HEK293 (cell line): Measurements from ENCODE around the gene ECSIT.

Experiments
- CTCF ChIA-PET: fragments of 350-600 bp; formaldehyde crosslinking; extraction: SDS; loops from one replicate; lab custom pipeline; 2021; ENCODE audit warnings: antibody characterized with exemption; lab: Yijun Ruan, JAX
- POLR2A ChIA-PET: fragments of 300-600 bp; formaldehyde crosslinking; extraction: SDS; loops from one replicate; lab custom pipeline; 2020; ENCODE audit warnings: antibody characterized with exemption, inconsistent platforms; lab: Yijun Ruan, JAX
- H3K27ac ChIP-seq: fragments of 200-500 bp; sonication (Bioruptor generic); 2 replicates; pipeline ENCODE4 v1.5.1; 2014; ENCODE audit warnings: low read depth, low read length, control low read depth, inconsistent platforms; ENCODE audit errors: extremely low read depth
- H3K36me3 ChIP-seq, 2 experiments: fragments of 200-500 bp in 1 of 2; sonication (Bioruptor generic) in 1 of 2; 1 replicate in 1 of 2; 2 replicates in 1 of 2; pipeline ENCODE4 v1.5.1; 2014 to 2017; ENCODE audit warnings: inconsistent platforms in 2 of 2, low read length in 2 of 2; ENCODE audit not compliant: control insufficient read depth in 2 of 2, insufficient read depth in 1 of 2
- H3K4me1 ChIP-seq: fragments of 200-500 bp; sonication (Bioruptor generic); 2 replicates; pipeline ENCODE4 v1.5.1; 2014; ENCODE audit warnings: mild to moderate bottlenecking, low read length, inconsistent platforms; ENCODE audit not compliant: control insufficient read depth, insufficient read depth
- H3K4me3 ChIP-seq: 2 replicates; pipeline ENCODE4 v1.5.1; 2011; ENCODE audit warnings: low read depth, mild to moderate bottlenecking, control low read depth, low read length, moderate library complexity
- H3K9me3 ChIP-seq: fragments of 200-500 bp; sonication (Bioruptor generic); 2 replicates; pipeline ENCODE4 v1.5.1; 2014; ENCODE audit warnings: low read depth, low read length, inconsistent platforms; ENCODE audit not compliant: control insufficient read depth, insufficient read depth
- EGR2 ChIP-seq: fragments of 450-650 bp; formaldehyde crosslinking; IDR thresholded peaks from 2 replicates; pipeline ENCODE4 v1.5.1; 2016; ENCODE audit warnings: low read depth, missing biosample characterization, missing genetic modification characterization
- IKZF3 ChIP-seq: fragments of 450-650 bp; IDR thresholded peaks from 2 replicates; pipeline ENCODE4 v1.5.0; 2018; ENCODE audit warnings: missing biosample characterization, mild to moderate bottlenecking, missing genetic modification characterization, moderate library complexity
- KLF9 ChIP-seq: fragments of 450-650 bp; formaldehyde crosslinking; IDR thresholded peaks from 2 replicates; pipeline ENCODE4 v1.5.1; 2016; ENCODE audit warnings: missing biosample characterization, missing genetic modification characterization, low read depth
- SP2 ChIP-seq: fragments of 450-650 bp; formaldehyde crosslinking; IDR thresholded peaks from 2 replicates; pipeline ENCODE4 v1.5.1; 2016; ENCODE audit warnings: missing biosample characterization, missing genetic modification characterization
- ZFHX2 ChIP-seq: fragments of 450-650 bp; formaldehyde crosslinking; conservative IDR thresholded peaks from 2 replicates; pipeline ENCODE4 v1.5.1; 2016; ENCODE audit warnings: missing biosample characterization, missing genetic modification characterization
- ZNF138 ChIP-seq: fragments of 450-650 bp; formaldehyde crosslinking; IDR thresholded peaks from 2 replicates; pipeline ENCODE4 v1.5.1; 2016; ENCODE audit warnings: missing biosample characterization, missing genetic modification characterization, borderline replicate concordance
- ZNF184 ChIP-seq: fragments of 450-650 bp; IDR thresholded peaks from 2 replicates; pipeline ENCODE4 v1.5.1; 2018; ENCODE audit warnings: missing biosample characterization, mild to moderate bottlenecking, missing genetic modification characterization
- ZNF239 ChIP-seq: fragments of 450-650 bp; formaldehyde crosslinking; IDR thresholded peaks from 2 replicates; pipeline ENCODE4 v1.5.1; 2016; ENCODE audit warnings: missing biosample characterization, missing genetic modification characterization
- ZNF324 ChIP-seq: fragments of 450-650 bp; formaldehyde crosslinking; IDR thresholded peaks from 2 replicates; pipeline ENCODE4 v1.5.1; 2016; ENCODE audit warnings: missing biosample characterization, missing genetic modification characterization
- ZNF341 ChIP-seq: fragments of 450-650 bp; formaldehyde crosslinking; IDR thresholded peaks from 2 replicates; pipeline ENCODE4; 2016; ENCODE audit warnings: low read depth, missing biosample characterization, missing genetic modification characterization
- ZNF394 ChIP-seq: fragments of 450-650 bp; formaldehyde crosslinking; IDR thresholded peaks from 2 replicates; pipeline ENCODE4 v1.5.1; 2016; ENCODE audit warnings: missing biosample characterization, missing genetic modification characterization, mild to moderate bottlenecking, moderate library complexity, borderline replicate concordance
- ZNF561 ChIP-seq: fragments of 450-650 bp; IDR thresholded peaks from 2 replicates; pipeline ENCODE4 v1.5.1; 2018; ENCODE audit warnings: missing biosample characterization, missing genetic modification characterization, borderline replicate concordance
- ZNF624 ChIP-seq: fragments of 450-650 bp; formaldehyde crosslinking; IDR thresholded peaks from 2 replicates; pipeline ENCODE4 v1.5.1; 2017; ENCODE audit warnings: missing biosample characterization, missing genetic modification characterization
- ZNF660 ChIP-seq: fragments of 450-650 bp; IDR thresholded peaks from 2 replicates; pipeline ENCODE4 v1.5.1; 2018; ENCODE audit warnings: missing biosample characterization, mild to moderate bottlenecking, missing genetic modification characterization
- ZSCAN30 ChIP-seq: fragments of 450-650 bp; IDR thresholded peaks from 2 replicates; pipeline ENCODE4 v1.5.1; 2018; ENCODE audit warnings: missing biosample characterization, mild to moderate bottlenecking, missing genetic modification characterization, moderate library complexity
- TF ChIP-seq, protein P1 (sequence below): fragments of 450-650 bp; formaldehyde crosslinking; IDR thresholded peaks from 2 replicates; pipeline ENCODE4 v1.5.1; 2016; ENCODE audit warnings: missing biosample characterization, missing genetic modification characterization, low read depth
- TF ChIP-seq, protein P2 (sequence below): fragments of 450-650 bp; formaldehyde crosslinking; IDR thresholded peaks from 2 replicates; pipeline ENCODE4 v1.5.1; 2017; ENCODE audit warnings: missing biosample characterization, missing genetic modification characterization
- TF ChIP-seq, protein P3 (sequence below): fragments of 450-650 bp; formaldehyde crosslinking; conservative IDR thresholded peaks from 2 replicates; pipeline ENCODE4 v1.5.1; 2016; ENCODE audit warnings: low read depth, missing biosample characterization, missing genetic modification characterization
- TF ChIP-seq, protein P4 (sequence below): fragments of 450-650 bp; formaldehyde crosslinking; IDR thresholded peaks from 2 replicates; pipeline ENCODE4 v1.5.1; 2016; ENCODE audit warnings: missing biosample characterization, missing genetic modification characterization
- TF ChIP-seq, protein P5 (sequence below): fragments of 450-650 bp; formaldehyde crosslinking; IDR thresholded peaks from 2 replicates; pipeline ENCODE4 v1.5.1; 2016; ENCODE audit warnings: missing biosample characterization, missing genetic modification characterization
- TF ChIP-seq, protein P6 (sequence below): fragments of 450-650 bp; formaldehyde crosslinking; IDR thresholded peaks from 2 replicates; pipeline ENCODE4 v1.5.1; 2016; ENCODE audit warnings: missing biosample characterization, missing genetic modification characterization
- TF ChIP-seq, protein P7 (sequence below): fragments of 450-650 bp; formaldehyde crosslinking; IDR thresholded peaks from 2 replicates; pipeline ENCODE4 v1.5.1; 2016; ENCODE audit warnings: missing biosample characterization, missing genetic modification characterization

The ECSIT gene

DNA sequence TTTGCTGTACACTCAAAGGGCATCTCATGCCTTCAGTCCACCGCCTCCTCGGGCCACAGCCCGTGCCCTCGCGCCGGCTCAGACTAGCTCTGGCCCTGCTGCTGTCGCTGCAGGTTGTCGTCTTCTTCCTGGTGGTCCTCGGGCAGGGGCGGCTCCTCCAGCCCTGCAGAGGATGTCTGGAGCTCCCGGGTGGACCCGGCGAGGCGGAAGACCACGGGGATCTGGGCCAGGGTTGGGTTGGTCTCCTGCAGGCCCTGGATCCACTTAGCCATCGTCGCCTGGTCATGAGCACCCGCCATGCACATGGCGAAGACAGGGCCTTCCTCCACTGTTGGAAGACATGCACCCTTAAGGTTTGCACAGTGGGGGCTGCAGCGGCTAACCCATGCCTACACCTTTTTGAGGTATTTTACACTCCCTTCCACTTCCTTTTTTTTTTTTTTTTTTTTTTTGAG lies 22.8 kb downstream of the ECSIT start (continued):
- TF ChIP-seq, protein P1, sequence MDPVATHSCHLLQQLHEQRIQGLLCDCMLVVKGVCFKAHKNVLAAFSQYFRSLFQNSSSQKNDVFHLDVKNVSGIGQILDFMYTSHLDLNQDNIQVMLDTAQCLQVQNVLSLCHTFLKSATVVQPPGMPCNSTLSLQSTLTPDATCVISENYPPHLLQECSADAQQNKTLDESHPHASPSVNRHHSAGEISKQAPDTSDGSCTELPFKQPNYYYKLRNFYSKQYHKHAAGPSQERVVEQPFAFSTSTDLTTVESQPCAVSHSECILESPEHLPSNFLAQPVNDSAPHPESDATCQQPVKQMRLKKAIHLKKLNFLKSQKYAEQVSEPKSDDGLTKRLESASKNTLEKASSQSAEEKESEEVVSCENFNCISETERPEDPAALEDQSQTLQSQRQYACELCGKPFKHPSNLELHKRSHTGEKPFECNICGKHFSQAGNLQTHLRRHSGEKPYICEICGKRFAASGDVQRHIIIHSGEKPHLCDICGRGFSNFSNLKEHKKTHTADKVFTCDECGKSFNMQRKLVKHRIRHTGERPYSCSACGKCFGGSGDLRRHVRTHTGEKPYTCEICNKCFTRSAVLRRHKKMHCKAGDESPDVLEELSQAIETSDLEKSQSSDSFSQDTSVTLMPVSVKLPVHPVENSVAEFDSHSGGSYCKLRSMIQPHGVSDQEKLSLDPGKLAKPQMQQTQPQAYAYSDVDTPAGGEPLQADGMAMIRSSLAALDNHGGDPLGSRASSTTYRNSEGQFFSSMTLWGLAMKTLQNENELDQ (tag by site-specific recombination), result no peak
- TF ChIP-seq ZNF239 (no peak), ZNF624 (tag by site-specific recombination) (no peak)
- TF ChIP-seq, protein P2, sequence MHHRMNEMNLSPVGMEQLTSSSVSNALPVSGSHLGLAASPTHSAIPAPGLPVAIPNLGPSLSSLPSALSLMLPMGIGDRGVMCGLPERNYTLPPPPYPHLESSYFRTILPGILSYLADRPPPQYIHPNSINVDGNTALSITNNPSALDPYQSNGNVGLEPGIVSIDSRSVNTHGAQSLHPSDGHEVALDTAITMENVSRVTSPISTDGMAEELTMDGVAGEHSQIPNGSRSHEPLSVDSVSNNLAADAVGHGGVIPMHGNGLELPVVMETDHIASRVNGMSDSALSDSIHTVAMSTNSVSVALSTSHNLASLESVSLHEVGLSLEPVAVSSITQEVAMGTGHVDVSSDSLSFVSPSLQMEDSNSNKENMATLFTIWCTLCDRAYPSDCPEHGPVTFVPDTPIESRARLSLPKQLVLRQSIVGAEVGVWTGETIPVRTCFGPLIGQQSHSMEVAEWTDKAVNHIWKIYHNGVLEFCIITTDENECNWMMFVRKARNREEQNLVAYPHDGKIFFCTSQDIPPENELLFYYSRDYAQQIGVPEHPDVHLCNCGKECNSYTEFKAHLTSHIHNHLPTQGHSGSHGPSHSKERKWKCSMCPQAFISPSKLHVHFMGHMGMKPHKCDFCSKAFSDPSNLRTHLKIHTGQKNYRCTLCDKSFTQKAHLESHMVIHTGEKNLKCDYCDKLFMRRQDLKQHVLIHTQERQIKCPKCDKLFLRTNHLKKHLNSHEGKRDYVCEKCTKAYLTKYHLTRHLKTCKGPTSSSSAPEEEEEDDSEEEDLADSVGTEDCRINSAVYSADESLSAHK (tag by site-specific recombination), result no peak

DNA sequence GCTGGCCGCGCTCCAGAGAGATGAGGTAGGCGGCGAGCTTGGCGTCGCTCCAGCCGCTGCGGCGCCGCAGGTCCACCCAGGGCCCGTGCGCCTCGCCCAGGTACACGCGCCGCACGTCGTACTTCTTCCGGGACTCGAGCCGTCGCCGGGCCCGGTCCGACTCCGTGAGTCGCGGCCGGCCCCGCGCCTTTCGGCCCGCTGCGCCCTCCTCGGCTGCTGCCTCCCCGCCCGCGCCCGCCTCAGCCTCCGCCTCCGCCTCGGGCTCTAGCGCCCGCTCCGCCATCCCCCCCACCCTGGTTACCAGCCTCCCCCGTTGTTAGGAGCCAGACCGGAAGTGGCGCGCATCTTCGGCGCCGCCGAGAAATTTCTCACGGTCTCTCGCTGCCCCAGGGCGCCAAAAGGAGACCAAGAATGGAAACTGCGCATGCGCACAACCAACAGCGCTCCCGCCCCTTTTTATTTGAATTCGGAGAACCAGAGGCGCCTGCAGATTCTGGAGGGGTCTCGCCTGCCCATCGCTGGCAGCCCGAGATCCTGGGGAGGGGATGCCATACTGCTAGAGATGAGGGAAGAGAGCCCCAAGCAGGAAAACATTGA lies 23.3 kb downstream of the ECSIT start, which contains the start of gene ZNF653:
TSS of gene ZNF653 (minus strand) at position 336 of the 597 bp plus-strand sequence. CDS start at position 283, 53 bp downstream.
- H3K27ac ChIP-seq, result peak within 1 kb of the TSS; percentile 88; the same call in 1 of the 2 replicates
- TF ChIP-seq ZNF324 (tag by site-specific recombination) (no peak), ZNF394 (tag by site-specific recombination) (0 out of 2 replicates have a peak, but pooled peaks have one; percentile 12), ZNF138 (tag by site-specific recombination) (no peak), IKZF3 (tag by site-specific recombination) (0 out of 2 replicates have a peak, but pooled peaks have one; percentile 39), ZNF561 (tag by site-specific recombination) (peak; percentile 75), ZNF184 (tag by site-specific recombination) (0 out of 2 replicates have a peak, but pooled peaks have one; percentile 63), EGR2 (tag by site-specific recombination) (peak; percentile 4; the same call in 1 of the 2 replicates), SP2 (peak; percentile 45), ZNF341 (no peak), ZNF660 (0 out of 2 replicates have a peak, but pooled peaks have one; percentile 17), ZSCAN30 (tag by site-specific recombination) (0 out of 2 replicates have a peak, but pooled peaks have one; percentile 4), KLF9 (no peak; the same call in 1 of the 2 replicates), ZFHX2 (tag by site-specific recombination) (peak; percentile 82)
- TF ChIP-seq, protein P3, sequence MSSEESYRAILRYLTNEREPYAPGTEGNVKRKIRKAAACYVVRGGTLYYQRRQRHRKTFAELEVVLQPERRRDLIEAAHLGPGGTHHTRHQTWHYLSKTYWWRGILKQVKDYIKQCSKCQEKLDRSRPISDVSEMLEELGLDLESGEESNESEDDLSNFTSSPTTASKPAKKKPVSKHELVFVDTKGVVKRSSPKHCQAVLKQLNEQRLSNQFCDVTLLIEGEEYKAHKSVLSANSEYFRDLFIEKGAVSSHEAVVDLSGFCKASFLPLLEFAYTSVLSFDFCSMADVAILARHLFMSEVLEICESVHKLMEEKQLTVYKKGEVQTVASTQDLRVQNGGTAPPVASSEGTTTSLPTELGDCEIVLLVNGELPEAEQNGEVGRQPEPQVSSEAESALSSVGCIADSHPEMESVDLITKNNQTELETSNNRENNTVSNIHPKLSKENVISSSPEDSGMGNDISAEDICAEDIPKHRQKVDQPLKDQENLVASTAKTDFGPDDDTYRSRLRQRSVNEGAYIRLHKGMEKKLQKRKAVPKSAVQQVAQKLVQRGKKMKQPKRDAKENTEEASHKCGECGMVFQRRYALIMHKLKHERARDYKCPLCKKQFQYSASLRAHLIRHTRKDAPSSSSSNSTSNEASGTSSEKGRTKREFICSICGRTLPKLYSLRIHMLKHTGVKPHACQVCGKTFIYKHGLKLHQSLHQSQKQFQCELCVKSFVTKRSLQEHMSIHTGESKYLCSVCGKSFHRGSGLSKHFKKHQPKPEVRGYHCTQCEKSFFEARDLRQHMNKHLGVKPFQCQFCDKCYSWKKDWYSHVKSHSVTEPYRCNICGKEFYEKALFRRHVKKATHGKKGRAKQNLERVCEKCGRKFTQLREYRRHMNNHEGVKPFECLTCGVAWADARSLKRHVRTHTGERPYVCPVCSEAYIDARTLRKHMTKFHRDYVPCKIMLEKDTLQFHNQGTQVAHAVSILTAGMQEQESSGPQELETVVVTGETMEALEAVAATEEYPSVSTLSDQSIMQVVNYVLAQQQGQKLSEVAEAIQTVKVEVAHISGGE, result peak; percentile 65
- TF ChIP-seq, protein P4, sequence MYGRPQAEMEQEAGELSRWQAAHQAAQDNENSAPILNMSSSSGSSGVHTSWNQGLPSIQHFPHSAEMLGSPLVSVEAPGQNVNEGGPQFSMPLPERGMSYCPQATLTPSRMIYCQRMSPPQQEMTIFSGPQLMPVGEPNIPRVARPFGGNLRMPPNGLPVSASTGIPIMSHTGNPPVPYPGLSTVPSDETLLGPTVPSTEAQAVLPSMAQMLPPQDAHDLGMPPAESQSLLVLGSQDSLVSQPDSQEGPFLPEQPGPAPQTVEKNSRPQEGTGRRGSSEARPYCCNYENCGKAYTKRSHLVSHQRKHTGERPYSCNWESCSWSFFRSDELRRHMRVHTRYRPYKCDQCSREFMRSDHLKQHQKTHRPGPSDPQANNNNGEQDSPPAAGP (tag by site-specific recombination), result 0 out of 2 replicates have a peak, but pooled peaks have one; percentile 35
- TF ChIP-seq, protein P5, sequence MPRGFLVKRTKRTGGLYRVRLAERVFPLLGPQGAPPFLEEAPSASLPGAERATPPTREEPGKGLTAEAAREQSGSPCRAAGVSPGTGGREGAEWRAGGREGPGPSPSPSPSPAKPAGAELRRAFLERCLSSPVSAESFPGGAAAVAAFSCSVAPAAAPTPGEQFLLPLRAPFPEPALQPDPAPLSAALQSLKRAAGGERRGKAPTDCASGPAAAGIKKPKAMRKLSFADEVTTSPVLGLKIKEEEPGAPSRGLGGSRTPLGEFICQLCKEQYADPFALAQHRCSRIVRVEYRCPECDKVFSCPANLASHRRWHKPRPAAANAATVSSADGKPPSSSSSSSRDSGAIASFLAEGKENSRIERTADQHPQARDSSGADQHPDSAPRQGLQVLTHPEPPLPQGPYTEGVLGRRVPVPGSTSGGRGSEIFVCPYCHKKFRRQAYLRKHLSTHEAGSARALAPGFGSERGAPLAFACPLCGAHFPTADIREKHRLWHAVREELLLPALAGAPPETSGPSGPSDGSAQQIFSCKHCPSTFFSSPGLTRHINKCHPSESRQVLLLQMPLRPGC (tag by site-specific recombination), result 0 out of 2 replicates have a peak, but pooled peaks have one; percentile 17
- TF ChIP-seq, protein P6, sequence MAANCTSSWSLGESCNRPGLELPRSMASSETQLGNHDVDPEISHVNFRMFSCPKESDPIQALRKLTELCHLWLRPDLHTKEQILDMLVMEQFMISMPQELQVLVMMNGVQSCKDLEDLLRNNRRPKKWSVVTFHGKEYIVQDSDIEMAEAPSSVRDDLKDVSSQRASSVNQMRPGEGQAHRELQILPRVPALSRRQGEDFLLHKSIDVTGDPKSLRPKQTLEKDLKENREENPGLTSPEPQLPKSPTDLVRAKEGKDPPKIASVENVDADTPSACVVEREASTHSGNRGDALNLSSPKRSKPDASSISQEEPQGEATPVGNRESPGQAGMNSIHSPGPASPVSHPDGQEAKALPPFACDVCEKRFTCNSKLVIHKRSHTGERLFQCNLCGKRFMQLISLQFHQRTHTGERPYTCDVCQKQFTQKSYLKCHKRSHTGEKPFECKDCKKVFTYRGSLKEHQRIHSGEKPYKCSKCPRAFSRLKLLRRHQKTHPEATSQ, result 0 out of 2 replicates have a peak, but pooled peaks have one; percentile 62
- TF ChIP-seq, protein P7, sequence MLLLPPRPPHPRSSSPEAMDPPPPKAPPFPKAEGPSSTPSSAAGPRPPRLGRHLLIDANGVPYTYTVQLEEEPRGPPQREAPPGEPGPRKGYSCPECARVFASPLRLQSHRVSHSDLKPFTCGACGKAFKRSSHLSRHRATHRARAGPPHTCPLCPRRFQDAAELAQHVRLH, result 0 out of 2 replicates have a peak, but pooled peaks have one; percentile 32

More for the DNA sequence above, 23.3 kb downstream of the ECSIT start, which contains the start of gene ZNF653:
- H3K9me3 ChIP-seq, result no peaks in the 10 kb centered on the region
- CTCF ChIA-PET, result no interaction called here
- H3K4me3 ChIP-seq, result peak within 1 kb of the TSS; percentile 64
- POLR2A ChIA-PET, result interaction anchor here (0.6 to 1.7 kb wide), 2 partner anchors 23 to 53 kb away, joined by 3 to 5 read pairs; partner anchors contain the start of genes ECSIT and ELOF1
- peaks cover 6% of the 10 kb centered on the region for H3K4me1 ChIP-seq
- H3K36me3 ChIP-seq, result no peaks in the 10 kb centered on the region; a peak in 1 of 3 replicates
